HT-29 (cell line): ENCODE measurements around the gene NFATC1. TPM values are rescaled to one million over a fixed set of nuclear protein-coding genes. Genes with fewer than 3 reads are reported as not detected.

Source experiments
- DNase-seq: peaks from one replicate; pipeline ENCODE4 v3.0.0-alpha.2; 2015; ENCODE audit warnings: low spot score
- total RNA-seq: library from RNA; depleted of rRNA; stranded (reverse); fragments of >200 nt; shearing (Covaris generic); gene quantifications from 2 replicates; pipeline ENCODE4 v1.2.3, GENCODE V29; 2014

NFATC1 gene
- total RNA-seq, 1 experiment from 2014 or later, result not detected

DNA sequence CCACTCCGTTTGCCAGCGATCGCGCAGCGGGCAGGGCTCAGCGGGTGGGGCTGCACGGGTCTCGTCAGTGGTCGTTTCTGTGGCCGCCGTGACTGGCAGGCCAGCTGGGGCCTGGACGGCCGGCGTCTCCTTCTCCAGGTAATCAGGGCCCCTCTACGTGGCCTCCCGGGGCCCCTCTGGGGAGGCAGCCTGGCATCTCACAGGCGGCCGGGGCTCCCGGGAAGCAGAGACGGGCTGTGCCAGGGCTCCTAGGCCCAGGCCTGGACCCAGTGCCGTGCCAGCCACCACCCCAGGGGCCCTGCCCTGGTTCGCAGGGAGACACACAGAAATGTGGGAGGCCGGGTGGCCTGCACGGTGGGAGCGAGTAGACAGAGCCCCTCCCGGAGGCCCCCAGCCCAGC is 59.5 kb downstream of the NFATC1 start:
- DNase-seq, result no peak

DNA sequence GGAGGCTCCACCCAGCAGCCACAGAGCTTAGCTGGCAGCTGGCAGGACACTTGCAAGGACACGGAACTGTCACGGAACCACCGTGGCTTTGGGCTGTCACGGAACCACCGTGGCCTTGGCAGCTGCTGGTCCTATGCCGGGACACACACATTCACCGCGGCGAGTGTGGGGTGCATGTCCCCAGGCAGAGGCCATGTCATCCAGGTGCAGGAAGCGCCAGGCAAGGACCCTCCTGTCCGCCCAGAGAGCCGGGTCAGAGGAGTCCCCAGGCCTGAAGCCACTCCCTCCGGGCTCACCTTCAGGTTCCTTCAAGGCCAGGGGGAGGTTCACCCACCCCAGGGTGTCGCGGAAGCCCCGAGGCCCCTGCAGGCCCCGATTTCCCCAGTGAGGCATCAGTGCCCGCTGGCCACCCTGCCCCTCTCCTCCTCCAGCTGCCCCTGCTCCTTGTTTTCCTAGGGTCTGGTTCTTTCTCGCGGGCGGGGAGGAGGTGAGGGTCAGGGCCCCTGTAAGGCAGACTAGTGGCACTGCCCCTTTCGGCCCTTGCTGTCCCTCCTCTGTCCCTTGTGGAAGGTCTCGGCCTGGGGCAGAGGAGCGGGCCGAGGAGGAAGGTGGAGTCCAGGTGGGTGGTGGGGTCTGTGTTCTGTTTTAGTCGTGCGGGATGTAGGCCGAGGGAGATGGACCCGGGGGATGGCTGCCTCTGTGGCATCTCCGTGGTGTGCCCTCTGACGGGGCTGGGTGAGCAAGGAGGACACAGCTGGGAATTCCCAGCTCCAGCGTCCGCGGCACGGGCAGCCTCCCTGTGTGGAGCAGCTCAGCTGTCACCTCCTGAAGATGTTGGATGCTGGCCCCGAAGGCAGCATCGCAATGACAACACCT is 60.6 kb downstream of the NFATC1 start:
- no peak for DNase-seq

DNA sequence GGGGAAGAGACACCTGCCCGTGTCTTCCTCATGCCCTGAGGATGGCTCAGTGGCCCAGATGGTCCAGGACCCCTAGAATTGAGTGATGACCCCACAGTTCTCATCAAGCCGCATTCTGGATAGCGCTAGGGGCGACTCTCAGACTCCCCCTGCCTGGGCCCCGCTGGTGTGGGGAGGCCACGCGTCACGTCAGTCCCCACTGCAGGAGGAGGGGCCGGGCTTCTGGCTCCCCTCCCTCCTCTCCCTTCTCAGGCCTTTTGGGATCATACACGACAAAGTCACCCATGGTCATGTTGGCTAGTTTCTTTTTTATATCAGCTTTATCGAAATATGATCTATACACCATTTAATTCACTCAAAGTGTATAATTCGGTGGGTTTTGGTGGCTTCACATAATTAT is 61.5 kb downstream of the NFATC1 start:
- no peak for DNase-seq

DNA sequence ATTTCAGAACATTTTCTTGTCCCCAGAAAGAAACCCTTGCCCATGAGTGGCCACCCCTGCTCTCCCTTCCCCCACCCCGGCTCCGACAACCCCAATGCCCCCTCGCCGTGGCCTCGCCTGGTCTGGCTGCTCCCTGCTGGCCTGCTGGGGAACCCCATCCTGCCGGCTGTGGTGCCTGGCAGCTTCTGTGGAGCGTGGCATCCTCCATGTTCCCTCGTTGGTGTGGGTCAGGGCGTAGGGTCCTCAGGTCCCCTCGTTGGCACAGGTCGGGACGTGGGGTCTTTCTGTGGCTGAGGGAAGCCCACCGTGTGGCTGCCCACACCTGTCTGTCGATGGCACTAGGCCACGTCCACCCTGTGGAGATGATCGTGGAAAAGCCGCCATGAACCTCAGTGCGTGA is 61.9 kb downstream of the NFATC1 start:
- no peak for DNase-seq

DNA sequence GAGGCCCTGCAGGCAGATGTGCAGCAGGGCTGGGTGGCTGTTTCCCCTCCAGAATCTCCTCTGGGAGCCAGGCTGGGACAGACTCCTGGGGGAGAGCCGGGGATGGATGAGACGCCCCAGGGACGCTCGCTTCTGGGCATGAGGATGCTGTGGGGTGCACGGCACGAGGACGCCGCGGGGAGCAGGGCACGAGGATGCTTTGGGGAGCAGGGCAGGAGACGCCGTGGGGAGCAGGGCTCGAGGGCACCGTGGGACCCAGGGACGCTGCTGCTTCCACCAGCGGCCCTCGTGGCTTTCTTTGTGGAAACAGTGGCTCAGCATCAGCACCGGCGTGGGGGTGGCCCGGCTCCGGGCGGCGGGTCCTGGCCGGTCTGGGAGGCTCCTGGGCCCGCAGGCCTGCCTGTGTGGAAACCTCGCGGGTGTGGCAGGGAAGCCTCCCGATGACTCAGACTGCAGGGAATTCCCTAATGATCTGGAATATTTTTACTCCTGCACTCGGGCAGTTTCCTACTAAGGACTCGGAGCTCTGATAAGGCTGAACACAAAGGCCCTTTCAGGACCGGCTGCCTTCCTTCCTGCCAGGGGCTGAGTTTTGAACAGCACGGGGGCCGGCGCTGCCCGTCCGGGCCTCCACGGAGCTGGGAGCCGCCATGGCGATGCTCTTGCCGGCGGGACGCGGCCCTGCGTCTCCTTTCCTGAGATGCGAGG is 62.6 kb downstream of the NFATC1 start:
- peak; percentile 4 for DNase-seq

DNA sequence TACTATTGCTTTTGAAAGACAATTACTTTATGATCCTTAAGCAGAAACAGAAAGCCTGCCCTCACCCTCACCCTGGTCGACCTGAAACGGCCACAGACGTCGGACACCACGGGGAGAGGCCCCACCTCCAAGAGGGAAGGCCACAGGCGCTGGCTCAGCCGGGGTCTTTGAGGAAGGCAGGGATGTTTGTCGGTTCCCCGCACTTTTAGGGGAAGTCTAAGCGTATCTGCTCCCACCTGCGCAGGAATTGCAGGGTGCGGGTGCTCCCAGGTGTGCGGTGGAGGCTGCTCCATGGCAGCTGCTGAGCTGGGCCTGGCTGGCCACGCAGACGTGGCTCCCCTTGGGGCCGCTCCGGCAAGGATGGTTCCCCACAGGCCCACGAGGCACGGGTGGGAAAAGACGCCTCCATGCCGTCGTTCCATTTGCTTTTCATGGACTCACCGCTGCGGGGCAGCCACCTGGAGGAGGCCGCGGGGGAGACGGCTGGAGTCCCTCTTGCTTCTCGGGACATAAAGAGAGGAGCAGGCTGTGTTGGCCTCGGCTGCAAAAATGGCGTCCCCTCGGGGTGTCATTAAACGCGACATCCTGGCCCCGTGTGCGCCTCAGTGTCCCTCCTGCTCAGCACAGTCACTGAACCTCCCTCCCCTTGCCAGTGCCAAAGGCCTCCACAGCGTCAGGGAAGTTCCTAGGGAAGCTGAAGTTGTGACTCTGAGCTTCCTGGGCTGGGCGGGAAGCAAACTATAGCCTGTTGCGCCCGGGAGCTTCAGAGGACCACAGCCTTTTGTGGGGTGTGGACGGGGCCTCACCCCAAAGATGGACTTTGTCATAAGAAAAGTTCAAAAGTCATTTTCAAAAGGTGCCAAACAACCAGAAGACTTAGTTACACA is 63.4 kb downstream of the NFATC1 start:
- no peak for DNase-seq

DNA sequence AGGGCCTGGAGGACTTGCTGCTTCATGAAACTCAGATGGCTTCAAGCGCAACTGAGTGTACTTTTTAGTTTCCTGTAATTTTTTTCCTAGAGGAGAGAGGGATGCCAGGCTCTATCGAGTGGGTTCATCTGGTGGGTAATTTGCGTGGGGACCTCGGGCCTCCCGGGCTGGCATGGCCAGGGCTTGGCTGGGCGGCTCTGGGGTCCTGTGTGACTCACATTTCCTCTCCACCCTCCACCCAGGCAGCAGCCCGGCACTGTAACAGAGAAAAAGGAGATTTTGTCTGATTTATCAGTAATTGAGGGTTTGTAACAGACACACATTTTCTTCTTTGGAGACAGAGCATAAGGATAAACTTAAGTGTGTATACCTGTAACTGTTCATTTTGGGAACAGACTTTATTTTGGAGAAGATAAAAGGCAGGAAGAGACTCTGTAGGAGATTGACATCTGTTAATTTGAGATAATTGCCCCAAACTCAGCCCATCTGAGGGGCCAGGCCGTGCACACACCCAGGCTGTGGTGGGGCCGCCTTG is 64.3 kb downstream of the NFATC1 start:
- no peak for DNase-seq

DNA sequence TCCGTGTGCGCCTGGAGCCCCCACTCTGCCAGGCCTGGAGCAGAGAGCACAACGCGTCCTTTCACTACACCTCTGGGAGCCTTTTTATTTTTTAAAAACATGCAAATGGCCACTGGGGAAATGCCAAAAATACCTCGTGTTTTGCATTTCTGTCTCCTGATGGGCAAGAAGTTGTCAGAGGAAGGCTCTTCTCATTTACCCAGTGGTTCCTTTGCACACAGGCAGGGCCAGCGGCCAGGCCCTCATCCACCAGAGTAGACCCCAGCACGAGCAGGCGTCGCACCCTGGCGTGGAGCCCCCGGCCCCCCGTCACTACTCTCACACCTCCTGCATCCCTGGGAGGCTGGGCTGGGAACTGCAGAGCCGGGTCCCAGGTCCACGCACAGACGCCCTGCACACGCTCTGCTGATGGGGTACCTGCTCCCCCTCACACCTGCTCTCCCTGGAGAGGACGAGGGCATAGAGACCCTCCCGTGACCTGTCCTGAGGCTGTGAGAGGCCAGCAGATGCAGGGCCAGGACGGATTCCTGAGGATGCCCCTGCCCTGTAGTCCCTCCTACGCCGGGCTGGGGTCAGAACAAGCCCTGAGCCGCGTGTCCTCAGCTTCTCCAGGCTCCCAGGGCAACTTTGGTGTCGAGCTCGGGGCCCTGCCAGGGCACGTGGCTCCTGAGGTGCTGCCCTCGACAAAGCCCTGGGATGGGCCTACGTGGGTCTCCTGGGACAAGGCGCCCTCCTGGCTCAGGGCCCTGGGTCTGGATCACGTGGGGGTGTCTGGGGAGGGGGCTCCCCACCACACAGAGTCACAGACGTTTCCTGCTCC is 65.0 kb downstream of the NFATC1 start:
- DNase-seq, result no peak

DNA sequence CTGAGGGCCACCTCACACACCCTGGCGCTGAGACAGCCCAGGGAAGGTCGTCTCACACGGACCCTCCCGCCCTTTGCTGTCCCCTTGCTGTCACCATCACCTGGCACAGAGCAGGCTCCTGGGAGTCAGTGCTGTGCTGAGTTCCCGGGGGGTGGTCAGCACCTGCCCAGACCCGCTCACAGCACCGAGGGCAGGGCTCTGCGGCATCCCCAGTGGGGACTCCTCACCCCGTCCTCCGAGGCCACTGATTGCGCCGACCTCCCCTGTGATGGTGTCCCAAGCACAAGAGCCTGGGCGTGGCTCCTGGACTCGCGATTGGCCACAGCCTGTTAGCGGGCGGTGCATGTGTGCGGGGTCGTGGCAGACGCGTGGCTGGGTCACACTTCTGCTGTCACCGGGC is 65.9 kb downstream of the NFATC1 start:
- DNase-seq, result no peak

DNA sequence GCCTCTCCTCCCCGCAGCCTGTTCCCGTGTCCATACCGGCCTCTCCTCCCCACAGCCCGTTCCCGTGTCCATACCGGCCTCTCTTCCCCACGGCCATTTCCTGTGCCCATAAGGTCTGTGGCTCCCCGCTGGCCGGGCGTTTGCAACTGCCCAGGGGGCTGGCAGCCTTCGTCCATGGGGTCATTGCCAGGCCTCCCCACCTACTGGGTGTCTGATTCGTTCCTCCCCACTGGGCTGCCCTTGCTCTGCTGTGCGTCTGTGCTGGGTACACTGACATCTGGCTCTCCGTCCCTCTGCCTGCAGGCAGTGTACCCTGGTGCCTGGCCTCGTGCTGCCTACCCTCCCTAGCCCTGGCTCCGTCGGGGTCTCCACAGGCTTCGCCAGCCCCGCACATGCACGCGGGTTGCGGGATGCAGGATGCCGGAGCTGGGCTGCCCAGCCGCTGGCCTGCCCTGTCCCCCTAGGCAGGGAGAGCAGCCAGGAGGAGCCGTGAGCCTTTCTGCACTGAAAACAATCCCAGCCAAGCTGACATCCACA is 67.8 kb downstream of the NFATC1 start:
- DNase-seq, result no peak

DNA sequence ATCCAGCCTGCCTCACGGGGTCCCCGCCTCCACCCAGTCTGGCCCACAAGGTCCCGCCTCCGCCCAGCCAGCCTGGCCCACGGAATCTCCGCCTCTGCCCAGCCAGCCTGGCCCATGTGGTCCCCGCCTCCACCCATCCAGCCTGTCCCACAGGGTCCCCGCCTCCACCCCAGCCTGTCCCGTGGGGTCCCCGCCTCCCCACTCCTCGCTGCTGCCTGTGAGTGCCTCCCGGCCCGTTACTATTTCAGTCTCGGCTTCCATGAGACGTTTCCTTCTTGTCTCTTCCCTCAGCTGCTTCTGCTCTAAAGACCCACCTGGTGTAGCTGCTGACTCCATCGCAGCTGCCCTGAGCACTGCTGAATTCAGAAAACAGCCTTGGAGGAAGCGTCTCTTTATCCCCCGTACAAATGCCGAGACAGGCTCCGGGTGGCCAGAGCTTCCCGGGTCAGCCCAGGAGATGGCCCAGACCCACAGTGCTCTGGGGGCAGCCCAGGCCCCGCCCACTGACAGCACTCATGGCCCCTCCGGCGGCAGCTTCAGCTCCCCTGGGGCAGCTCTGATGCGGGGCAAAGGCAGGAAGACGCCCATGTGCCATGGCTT is 69.8 kb downstream of the NFATC1 start:
- DNase-seq, result no peak

DNA sequence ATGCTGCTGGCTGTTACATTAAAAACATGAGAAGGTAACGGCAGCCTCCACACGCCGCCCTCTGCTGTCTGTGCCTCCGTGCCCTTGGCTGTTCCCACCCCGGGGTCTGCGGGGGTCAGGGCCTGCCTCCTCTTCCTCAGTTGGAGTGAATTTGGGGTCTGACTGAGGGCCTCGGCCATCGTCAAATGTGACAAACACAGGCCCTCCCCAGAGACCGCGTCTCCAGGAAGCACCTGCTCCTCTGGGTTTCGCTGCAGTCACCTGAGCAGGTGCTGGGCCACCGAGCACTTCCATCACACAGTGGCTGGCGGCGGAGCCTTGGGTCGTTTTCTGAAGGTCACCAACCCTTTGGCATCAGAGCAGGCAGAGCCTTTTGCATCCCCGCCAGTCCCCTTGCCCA is 70.9 kb downstream of the NFATC1 start:
- no peak for DNase-seq

DNA sequence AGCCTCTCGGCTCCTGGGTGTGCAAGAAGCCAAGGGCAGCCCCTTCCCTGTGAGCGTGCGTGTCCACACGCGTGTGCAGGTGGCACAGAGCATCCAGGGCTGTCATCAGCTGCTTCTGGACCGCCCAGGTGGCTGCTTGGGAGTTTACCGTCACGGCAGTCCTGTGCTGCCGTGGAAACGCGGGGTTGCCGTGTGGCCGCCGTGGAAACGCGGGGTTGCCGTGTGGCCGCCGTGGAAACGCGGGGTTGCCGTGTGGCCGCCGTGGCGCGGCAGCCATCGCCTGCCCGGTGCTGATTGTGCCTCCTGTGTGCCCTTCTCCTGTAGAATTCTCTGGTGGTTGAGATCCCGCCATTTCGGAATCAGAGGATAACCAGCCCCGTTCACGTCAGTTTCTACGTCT is 71.4 kb downstream of the NFATC1 start:
- DNase-seq, result no peak

DNA sequence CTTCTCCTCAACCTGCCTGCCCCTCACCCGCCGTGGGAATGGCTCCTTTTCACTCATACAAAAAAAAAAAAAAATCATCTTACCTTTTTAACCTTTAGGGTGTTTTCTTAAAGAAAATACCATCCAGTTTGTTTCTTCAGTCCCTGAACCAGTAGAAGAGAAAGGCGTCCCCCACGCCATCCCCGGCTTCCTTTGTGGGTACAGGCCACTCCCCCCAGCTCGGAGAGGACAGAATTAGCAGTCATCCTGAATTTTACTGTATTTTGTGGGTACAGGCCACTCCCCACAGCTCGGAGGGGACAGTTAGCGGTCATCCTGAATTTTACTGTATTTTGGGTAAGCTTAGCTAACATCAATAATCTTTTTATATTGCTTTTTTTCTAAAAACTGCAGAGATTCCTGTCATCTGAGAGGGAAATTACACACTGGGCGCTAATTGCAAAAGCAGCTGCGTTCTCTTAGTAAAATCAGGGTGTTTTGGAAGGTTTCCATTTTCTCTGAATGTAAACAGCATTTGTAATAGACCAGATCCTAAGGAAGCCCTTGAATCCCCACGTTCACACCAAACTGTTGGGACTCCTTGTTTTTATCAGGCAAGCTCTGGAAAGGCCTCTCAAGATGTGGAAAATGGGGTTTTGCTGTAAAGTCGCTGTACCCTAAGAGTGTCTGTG is 72.5 kb downstream of the NFATC1 start:
- no peak for DNase-seq

DNA sequence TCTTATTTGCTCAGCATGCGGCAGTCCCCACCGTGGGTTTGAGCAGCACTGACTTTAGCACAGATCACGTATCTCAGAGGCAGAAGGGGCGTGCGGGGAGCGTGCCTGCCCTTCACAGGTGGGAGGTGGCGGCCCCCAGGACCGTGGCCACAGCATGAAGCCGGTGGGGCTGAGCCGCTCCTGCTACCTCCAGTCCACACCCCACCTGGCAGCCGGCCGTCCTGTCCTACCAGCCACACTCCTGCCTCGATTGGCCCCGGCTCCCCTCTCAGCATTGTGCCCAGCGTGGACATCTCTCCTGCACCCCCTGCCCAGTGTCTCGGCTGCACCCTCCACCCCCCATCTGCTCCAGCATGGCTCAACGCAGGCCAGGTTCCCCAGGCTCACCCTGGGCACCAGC is 73.6 kb downstream of the NFATC1 start:
- DNase-seq, result no peak

DNA sequence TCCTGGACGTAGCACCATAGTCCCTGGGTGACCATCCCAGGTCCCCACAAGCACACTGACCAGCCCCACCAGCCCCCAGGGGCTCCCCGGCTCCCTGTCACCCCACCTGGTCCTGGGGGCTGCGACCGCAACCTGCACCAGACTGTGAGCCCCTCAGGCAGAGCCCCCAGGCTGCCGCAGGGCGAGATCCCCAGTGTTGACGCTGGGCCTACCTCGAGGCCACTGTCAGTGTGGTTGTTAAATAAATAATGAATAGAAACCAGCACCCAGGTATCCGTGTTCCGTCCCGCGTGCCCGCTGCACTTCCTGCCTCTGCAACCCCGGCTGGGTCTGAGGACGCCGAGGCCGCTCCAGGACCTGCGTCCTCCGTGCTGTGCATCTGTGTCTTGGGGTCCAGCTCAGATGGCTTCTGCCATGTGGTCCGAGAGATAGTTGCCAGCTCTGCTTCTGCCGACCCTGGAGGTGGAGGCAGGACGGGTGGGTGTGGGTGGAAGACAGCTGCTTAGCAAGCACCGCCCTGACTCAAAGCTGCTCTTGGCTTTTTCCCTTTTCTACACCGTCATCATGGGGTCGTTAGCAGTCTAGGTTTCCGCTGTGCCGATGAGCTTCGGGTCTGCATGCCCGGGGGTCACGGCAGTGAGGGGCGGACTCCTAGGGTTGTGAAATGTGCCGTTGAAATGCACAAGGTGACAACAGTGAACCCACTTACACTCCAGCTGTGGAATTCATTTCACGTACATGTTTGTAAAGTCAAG is 74.2 kb downstream of the NFATC1 start:
- DNase-seq, result no peak

DNA sequence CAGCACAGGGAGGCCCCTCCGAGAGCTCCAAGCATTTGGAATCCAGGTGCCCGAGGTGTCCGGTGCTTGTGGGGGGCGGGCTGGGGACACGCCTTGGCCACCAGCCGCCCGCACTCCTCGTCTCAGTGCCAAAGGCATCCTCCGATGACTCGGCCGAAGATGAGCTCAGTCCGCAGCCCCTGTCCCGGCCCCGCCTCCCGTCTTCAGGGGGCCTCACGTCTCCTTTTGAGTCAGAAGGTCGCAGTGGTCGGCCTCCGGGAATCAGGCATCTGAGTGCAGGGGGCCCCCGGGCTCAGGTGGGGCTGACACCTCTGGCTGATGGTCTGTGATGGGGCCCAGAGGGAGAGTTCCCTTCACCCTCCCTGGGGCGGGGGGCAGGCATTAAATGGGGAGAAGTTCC is 74.8 kb downstream of the NFATC1 start:
- no peak for DNase-seq

DNA sequence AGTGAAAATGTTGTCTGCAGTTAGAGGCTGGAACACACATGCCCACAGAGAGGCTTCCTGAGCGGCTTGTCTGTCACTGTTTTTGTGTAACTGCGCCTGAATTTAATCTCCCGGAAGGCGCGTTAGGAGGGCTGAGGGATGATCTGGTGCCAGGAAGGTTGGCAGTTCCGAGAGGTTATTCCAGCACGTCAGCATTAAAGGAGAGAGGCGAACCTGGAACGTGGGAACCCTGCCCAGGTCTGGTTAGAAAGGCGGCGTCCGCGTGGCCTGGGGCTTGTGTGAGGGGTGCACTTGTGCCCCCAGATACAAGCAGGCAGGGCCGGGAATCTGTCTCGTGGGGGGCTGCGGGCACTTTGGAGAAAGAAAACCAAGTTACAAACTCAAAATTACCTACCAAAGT is 75.3 kb downstream of the NFATC1 start:
- DNase-seq, result no peak

DNA sequence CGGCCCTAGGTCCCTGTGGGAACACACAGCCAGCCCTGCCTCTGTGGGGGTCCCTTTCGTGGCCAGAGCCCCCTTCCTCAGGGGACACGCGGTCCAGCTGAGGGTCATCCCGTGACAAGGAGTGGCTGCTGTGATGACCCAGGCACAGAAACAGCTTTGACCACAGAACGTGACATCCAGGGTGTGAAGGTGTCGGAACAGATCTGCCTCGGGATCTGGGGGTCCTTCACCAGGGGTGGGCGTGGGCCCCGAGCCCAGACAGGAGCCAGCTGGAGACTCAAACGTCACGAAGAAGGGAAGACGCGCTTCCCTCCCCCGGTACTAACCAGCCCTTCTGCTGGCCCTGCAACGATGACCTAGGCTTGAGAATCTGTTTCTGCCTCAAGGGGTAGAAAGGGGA is 75.9 kb downstream of the NFATC1 start:
- no peak for DNase-seq
